Liver (tissue), 9 donors: Measurements from ENCODE around the gene LMX1B. TPM values are rescaled to one million over a fixed set of nuclear protein-coding genes. Genes with fewer than 3 reads are reported as not detected.

ENCODE experiments used
- DNase-seq: peaks from one replicate; pipeline ENCODE4 v3.0.0-alpha.2; 2017; ENCODE audit warnings: low spot score
- H3K27ac ChIP-seq, 2 donors: one replicate each; pipeline ENCODE4 v1.7.0; 2013; ENCODE audit warnings: inconsistent platforms in 2 of 2, low read length in 2 of 2, control low read depth in 1 of 2, low read depth in 1 of 2, mild to moderate bottlenecking in 1 of 2
- H3K27me3 ChIP-seq, 4 donors: one replicate each; pipeline versions ENCODE4 v1.6.1 to v1.7.0; 2013; ENCODE audit warnings: low read length in 3 of 4, inconsistent platforms in 1 of 4, mild to moderate bottlenecking in 1 of 4, moderate library complexity in 1 of 4; ENCODE audit not compliant: control insufficient read depth in 4 of 4, insufficient read depth in 4 of 4
- H3K36me3 ChIP-seq, 4 donors: one replicate each; pipeline versions ENCODE4 v1.6.1 to v1.7.0; 2013; ENCODE audit warnings: low read length in 3 of 4, mild to moderate bottlenecking in 3 of 4, low read depth in 1 of 4, moderate library complexity in 1 of 4; ENCODE audit not compliant: control insufficient read depth in 4 of 4, insufficient read depth in 3 of 4
- H3K4me1 ChIP-seq, 4 donors: one replicate each; pipeline versions ENCODE4 v1.6.1 to v1.7.0; 2013; ENCODE audit warnings: low read length in 3 of 4, mild to moderate bottlenecking in 3 of 4, moderate library complexity in 1 of 4; ENCODE audit not compliant: control insufficient read depth in 4 of 4, insufficient read depth in 4 of 4
- H3K4me3 ChIP-seq, 3 donors: one replicate each; pipeline versions ENCODE4 v1.6.1 to v1.7.0; 2013; ENCODE audit warnings: low read length in 3 of 3, control low read depth in 1 of 3, low read depth in 1 of 3, mild to moderate bottlenecking in 1 of 3
- H3K9ac ChIP-seq, 2 donors: one replicate each; pipeline ENCODE4 v1.7.0; 2013; ENCODE audit warnings: low read length in 2 of 2, mild to moderate bottlenecking in 2 of 2, moderate library complexity in 2 of 2, control low read depth in 1 of 2, low read depth in 1 of 2
- H3K9me3 ChIP-seq, 4 donors: one replicate each; pipeline versions ENCODE4 v1.6.1 to v1.7.0; 2013; ENCODE audit warnings: low read length in 3 of 4; ENCODE audit not compliant: control insufficient read depth in 4 of 4
- EGR1 ChIP-seq, 2 donors: IDR thresholded peaks; 2 replicates each; pipeline ENCODE4 v1.6.1; 2016 to 2018; ENCODE audit warnings: antibody characterized with exemption in 2 of 2, low read depth in 2 of 2
- FOXA1 ChIP-seq: IDR thresholded peaks from 2 replicates; pipeline ENCODE4 v1.6.1; 2016; ENCODE audit warnings: antibody characterized with exemption
- FOXA2 ChIP-seq: IDR thresholded peaks from 2 replicates; pipeline ENCODE4 v1.6.1; 2016; ENCODE audit warnings: antibody characterized with exemption
- GABPA ChIP-seq, 2 donors: IDR thresholded peaks in 1 of 2; conservative IDR thresholded peaks in 1 of 2; 2 replicates each; pipeline ENCODE4 v1.6.1; 2016; ENCODE audit warnings: antibody characterized with exemption in 2 of 2, mild to moderate bottlenecking in 1 of 2, moderate library complexity in 1 of 2
- HNF4A ChIP-seq, 2 donors: conservative IDR thresholded peaks; 2 replicates each; pipeline ENCODE4 v1.6.1; 2016; ENCODE audit warnings: antibody characterized with exemption in 2 of 2, mild to moderate bottlenecking in 2 of 2
- HNF4G ChIP-seq: IDR thresholded peaks from 2 replicates; pipeline ENCODE4 v1.6.1; 2016; ENCODE audit warnings: antibody characterized with exemption
- NR2F2 ChIP-seq: IDR thresholded peaks from 2 replicates; pipeline ENCODE4 v1.6.1; 2016; ENCODE audit warnings: antibody characterized with exemption
- RAD21 ChIP-seq, 2 donors: IDR thresholded peaks; 2 replicates each; pipeline ENCODE4 v1.6.1; 2016; ENCODE audit warnings: antibody characterized with exemption in 2 of 2, mild to moderate bottlenecking in 2 of 2
- RXRA ChIP-seq, 2 donors: IDR thresholded peaks; 2 replicates each; pipeline ENCODE4 v1.6.1; 2017 to 2018; ENCODE audit warnings: antibody characterized with exemption in 2 of 2, mild to moderate bottlenecking in 1 of 2
- SP1 ChIP-seq: IDR thresholded peaks from 2 replicates; pipeline ENCODE4 v1.6.1; 2018; ENCODE audit warnings: antibody characterized with exemption, mild to moderate bottlenecking
- TAF1 ChIP-seq: conservative IDR thresholded peaks from 2 replicates; pipeline ENCODE4 v1.6.1; 2016; ENCODE audit warnings: antibody characterized with exemption, mild to moderate bottlenecking
- YY1 ChIP-seq: IDR thresholded peaks from 2 replicates; pipeline ENCODE4 v1.6.1; 2016; ENCODE audit warnings: antibody characterized with exemption, mild to moderate bottlenecking
- WGBS: extraction: QIAGEN DNeasy Blood & Tissue Kit; methylation state at CpG from one replicate; pipeline ENCODE4 v1.1.7; 2013; 5-methylcytosine and 5-hydroxymethylcytosine counted together
- polyA plus RNA-seq, 2 donors: library from polyadenylated mRNA; stranded (reverse) in 1 of 2; unstranded in 1 of 2; fragments of 200-250 nt in 1 of 2; fragments of >200 nt in 1 of 2; fragmentation: Nextera tagmentation in 1 of 2; extraction: Ambion mirVana in 1 of 2; gene quantifications; one replicate each; pipeline versions ENCODE4 v1.2.1 to v1.2.3, GENCODE V29; 2013 to 2015
- total RNA-seq, 2 donors: library from RNA; depleted of rRNA; stranded (reverse); fragments of >200 nt; gene quantifications; one replicate each; pipeline ENCODE4 v1.2.3, GENCODE V29; 2014
- TF ChIP-seq, protein P1 (sequence below): IDR thresholded peaks from 2 replicates; pipeline ENCODE4 v1.6.1; 2016; ENCODE audit warnings: antibody characterized with exemption
- TF ChIP-seq, protein P2 (sequence below): IDR thresholded peaks from 2 replicates; pipeline ENCODE4 v1.6.1; 2016; ENCODE audit warnings: antibody characterized with exemption, mild to moderate bottlenecking
- TF ChIP-seq, protein P3 (sequence below): fragments of 150-350 bp; IDR thresholded peaks from 2 replicates; pipeline ENCODE4 v1.5.1; 2017; ENCODE audit warnings: improper control_type of control experiment, low read depth, low read length; ENCODE audit not compliant: missing input control
- TF ChIP-seq, protein P4 (sequence below): IDR thresholded peaks from 2 replicates; pipeline ENCODE4 v1.6.1; 2016; ENCODE audit warnings: antibody characterized with exemption
- TF ChIP-seq, protein P5 (sequence below): IDR thresholded peaks from 2 replicates; pipeline ENCODE4 v1.6.1; 2016; ENCODE audit warnings: antibody characterized with exemption
- donor health status: healthy.
- donor health status: healthy.
- donor health status: healthy.
- donor health status: healthy.
- donor health status: healthy.

Gene LMX1B
- total and polyA plus RNA-seq, 4 donors, result not detected

DNA sequence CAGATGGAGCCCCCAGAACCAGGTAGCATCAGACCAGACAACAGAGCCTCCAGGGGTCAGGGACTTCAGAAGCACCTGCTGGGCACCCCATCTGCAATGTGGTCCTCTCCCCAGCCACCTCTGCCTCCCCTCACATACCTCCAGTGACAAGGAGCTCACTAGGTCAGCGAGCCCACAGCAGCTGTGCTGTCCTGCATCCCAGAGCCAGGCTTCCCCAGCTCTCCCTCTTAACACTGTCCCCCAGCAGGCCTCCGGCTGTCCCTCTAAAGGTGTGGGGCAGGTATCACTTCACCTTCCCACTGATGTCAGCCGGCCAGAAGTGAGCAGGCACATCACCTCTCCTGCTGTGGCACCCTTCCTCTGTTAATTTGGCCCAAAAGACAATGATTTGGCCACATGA lies 83.6 kb downstream of the LMX1B start:
- DNase-seq, result no peak

DNA sequence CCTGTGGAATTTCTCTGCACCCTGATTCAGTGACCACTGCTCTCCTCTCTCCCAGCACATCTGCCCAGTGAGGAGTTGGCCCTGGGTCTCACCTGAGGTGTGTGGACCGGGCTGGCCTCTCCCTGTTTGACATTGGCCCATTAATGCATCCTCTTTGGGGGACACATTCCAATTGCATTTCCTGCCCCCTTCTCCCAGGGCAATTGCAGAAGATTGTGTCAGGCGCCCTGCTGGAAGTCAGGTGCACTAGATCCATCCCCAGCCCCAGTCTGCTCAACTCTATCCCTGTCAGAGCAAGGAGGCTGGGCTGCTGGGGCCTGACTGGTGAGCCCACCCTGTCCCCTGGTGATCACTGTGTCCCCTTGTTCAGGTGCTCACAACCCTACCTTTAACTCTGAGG lies 84.5 kb downstream of the LMX1B start:
- H3K4me1 ChIP-seq, result no peaks in the 10 kb centered on the region
- WGBS, result 75% methylated on average over 2 of the region's 2 CpGs
- no peak overlapping the region for H3K9ac ChIP-seq
- H3K27me3 ChIP-seq, result peaks cover 0 to 10% (median 2%) of the 10 kb centered on the region in 4 donors
- H3K27ac ChIP-seq, result no peak overlapping the region
- no peak for DNase-seq
- H3K4me3 ChIP-seq, result no peak overlapping the region
- no peak for TF ChIP-seq EGR1 (IDR thresholded peaks at IDR 0.05; ENCODE audit: low read depth in 2 of 2)
- TF ChIP-seq, protein P1, sequence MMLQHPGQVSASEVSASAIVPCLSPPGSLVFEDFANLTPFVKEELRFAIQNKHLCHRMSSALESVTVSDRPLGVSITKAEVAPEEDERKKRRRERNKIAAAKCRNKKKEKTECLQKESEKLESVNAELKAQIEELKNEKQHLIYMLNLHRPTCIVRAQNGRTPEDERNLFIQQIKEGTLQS, result no peak
- no peak for TF ChIP-seq YY1
- TF ChIP-seq HNF4G, result no peak
- TF ChIP-seq GABPA (IDR thresholded peaks at IDR 0.05 in 1 of 2, conservative IDR thresholded peaks at IDR 0.05 in 1 of 2), result no peak
- no peak for TF ChIP-seq NR2F2
- TF ChIP-seq, protein P2, sequence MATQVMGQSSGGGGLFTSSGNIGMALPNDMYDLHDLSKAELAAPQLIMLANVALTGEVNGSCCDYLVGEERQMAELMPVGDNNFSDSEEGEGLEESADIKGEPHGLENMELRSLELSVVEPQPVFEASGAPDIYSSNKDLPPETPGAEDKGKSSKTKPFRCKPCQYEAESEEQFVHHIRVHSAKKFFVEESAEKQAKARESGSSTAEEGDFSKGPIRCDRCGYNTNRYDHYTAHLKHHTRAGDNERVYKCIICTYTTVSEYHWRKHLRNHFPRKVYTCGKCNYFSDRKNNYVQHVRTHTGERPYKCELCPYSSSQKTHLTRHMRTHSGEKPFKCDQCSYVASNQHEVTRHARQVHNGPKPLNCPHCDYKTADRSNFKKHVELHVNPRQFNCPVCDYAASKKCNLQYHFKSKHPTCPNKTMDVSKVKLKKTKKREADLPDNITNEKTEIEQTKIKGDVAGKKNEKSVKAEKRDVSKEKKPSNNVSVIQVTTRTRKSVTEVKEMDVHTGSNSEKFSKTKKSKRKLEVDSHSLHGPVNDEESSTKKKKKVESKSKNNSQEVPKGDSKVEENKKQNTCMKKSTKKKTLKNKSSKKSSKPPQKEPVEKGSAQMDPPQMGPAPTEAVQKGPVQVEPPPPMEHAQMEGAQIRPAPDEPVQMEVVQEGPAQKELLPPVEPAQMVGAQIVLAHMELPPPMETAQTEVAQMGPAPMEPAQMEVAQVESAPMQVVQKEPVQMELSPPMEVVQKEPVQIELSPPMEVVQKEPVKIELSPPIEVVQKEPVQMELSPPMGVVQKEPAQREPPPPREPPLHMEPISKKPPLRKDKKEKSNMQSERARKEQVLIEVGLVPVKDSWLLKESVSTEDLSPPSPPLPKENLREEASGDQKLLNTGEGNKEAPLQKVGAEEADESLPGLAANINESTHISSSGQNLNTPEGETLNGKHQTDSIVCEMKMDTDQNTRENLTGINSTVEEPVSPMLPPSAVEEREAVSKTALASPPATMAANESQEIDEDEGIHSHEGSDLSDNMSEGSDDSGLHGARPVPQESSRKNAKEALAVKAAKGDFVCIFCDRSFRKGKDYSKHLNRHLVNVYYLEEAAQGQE, result no peak
- TF ChIP-seq SP1, result no peak
- TF ChIP-seq RXRA (IDR thresholded peaks at IDR 0.05), result no peak
- no peak for TF ChIP-seq RAD21 (IDR thresholded peaks at IDR 0.05)
- no peak for TF ChIP-seq HNF4A (conservative IDR thresholded peaks at IDR 0.05)
- TF ChIP-seq, protein P3, sequence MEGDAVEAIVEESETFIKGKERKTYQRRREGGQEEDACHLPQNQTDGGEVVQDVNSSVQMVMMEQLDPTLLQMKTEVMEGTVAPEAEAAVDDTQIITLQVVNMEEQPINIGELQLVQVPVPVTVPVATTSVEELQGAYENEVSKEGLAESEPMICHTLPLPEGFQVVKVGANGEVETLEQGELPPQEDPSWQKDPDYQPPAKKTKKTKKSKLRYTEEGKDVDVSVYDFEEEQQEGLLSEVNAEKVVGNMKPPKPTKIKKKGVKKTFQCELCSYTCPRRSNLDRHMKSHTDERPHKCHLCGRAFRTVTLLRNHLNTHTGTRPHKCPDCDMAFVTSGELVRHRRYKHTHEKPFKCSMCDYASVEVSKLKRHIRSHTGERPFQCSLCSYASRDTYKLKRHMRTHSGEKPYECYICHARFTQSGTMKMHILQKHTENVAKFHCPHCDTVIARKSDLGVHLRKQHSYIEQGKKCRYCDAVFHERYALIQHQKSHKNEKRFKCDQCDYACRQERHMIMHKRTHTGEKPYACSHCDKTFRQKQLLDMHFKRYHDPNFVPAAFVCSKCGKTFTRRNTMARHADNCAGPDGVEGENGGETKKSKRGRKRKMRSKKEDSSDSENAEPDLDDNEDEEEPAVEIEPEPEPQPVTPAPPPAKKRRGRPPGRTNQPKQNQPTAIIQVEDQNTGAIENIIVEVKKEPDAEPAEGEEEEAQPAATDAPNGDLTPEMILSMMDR, result no peak
- H3K36me3 ChIP-seq, result no peaks in the 10 kb centered on the region
- no peaks in the 10 kb centered on the region for H3K9me3 ChIP-seq

More for the DNA sequence above, 83.6 kb downstream of the LMX1B start:
- Histone ChIP-seq H3K27me3 (peaks cover 0 to 1% (median 0%) of the 10 kb centered on the region in 4 donors), H3K9ac (no peak overlapping the region), H3K9me3 (no peaks in the 10 kb centered on the region), H3K4me1 (no peaks in the 10 kb centered on the region), H3K36me3 (no peaks in the 10 kb centered on the region), H3K27ac (no peak overlapping the region), H3K4me3 (no peak overlapping the region)
- WGBS, result 84% methylated on average over 3 of the region's 3 CpGs
- TF ChIP-seq NR2F2 (no peak), FOXA2 (no peak), HNF4G (no peak), RAD21 (IDR thresholded peaks at IDR 0.05) (no peak), TAF1 (no peak), YY1 (no peak), SP1 (no peak), FOXA1 (no peak), RXRA (IDR thresholded peaks at IDR 0.05) (no peak)
- TF ChIP-seq, protein P2, result no peak
- TF ChIP-seq, protein P4, sequence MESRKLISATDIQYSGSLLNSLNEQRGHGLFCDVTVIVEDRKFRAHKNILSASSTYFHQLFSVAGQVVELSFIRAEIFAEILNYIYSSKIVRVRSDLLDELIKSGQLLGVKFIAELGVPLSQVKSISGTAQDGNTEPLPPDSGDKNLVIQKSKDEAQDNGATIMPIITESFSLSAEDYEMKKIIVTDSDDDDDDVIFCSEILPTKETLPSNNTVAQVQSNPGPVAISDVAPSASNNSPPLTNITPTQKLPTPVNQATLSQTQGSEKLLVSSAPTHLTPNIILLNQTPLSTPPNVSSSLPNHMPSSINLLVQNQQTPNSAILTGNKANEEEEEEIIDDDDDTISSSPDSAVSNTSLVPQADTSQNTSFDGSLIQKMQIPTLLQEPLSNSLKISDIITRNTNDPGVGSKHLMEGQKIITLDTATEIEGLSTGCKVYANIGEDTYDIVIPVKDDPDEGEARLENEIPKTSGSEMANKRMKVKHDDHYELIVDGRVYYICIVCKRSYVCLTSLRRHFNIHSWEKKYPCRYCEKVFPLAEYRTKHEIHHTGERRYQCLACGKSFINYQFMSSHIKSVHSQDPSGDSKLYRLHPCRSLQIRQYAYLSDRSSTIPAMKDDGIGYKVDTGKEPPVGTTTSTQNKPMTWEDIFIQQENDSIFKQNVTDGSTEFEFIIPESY, result no peak
- TF ChIP-seq, protein P5, sequence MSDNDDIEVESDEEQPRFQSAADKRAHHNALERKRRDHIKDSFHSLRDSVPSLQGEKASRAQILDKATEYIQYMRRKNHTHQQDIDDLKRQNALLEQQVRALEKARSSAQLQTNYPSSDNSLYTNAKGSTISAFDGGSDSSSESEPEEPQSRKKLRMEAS, result no peak
